Mononuclear cell (primary cell): ENCODE results near the gene GGA3. TPM values are rescaled to one million over a fixed set of nuclear protein-coding genes. Genes with fewer than 3 reads are reported as not detected.
"Not testable (repeated sequence)": the region's sequence is repeated elsewhere in the genome, so short reads cannot be mapped to it uniquely, and the experiment has no call there.

Experiments used
- H3K27me3 ChIP-seq: 2 replicates; pipeline ENCODE4 v1.6.0; 2011; ENCODE audit warnings: low read length, control low read depth; ENCODE audit not compliant: insufficient read depth
- H3K4me1 ChIP-seq: 2 replicates; pipeline ENCODE4 v1.5.1; 2011; ENCODE audit warnings: mild to moderate bottlenecking, low read length, control low read depth; ENCODE audit not compliant: insufficient read depth
- H3K4me3 ChIP-seq: 2 replicates; pipeline ENCODE4 v1.5.1; 2011; ENCODE audit warnings: mild to moderate bottlenecking, low read length, moderate library complexity
- H3K9me3 ChIP-seq: 2 replicates; pipeline ENCODE4 v1.5.1; 2011; ENCODE audit warnings: low read depth, mild to moderate bottlenecking, control low read depth, low read length
- total RNA-seq: library from RNA; depleted of rRNA; stranded (reverse); fragments of >200 nt; gene quantifications from one replicate; pipeline ENCODE4 v1.2.3, GENCODE V29; 2012

GGA3 gene
- total RNA-seq, 1 donor = 36.9 TPM

- Histone ChIP-seq H3K9me3 (no peaks in the 10 kb centered on the region), H3K4me3 (peak overlapping the region; percentile 72), H3K4me1 (peaks cover 43% of the 10 kb centered on the region), H3K27me3 (no peaks in the 10 kb centered on the region)
These were observed 27.0 kb upstream of the GGA3 start for GRCh38 chr17:75288359-75288758.

GRCh38 chr17:75287221-75287620, 25.8 kb upstream of the GGA3 start:
- no peaks in the 10 kb centered on the region for H3K9me3 ChIP-seq
- peaks cover 32% of the 10 kb centered on the region for H3K4me1 ChIP-seq
- no peak overlapping the region for H3K4me3 ChIP-seq
- no peaks in the 10 kb centered on the region for H3K27me3 ChIP-seq

DNA sequence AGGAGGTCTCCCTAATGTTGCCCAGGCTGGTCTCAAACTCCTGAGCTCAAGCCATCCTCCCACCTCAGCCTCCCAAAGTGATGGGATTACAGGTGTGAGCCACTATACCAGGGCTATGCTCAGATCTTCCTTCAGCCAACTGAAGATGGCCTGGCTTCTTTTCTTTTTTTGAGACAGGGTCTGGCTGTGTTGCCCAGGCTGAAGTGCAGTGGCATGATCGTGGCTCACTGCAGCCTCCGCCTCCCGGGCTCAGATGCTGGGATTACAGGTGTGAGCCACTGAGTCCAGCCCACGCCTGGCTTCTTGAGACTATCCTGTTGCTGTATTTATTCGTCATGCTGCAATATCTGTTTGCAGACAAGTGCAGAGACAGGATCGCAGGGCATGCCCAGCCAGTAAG, 23.7 kb upstream of the GGA3 start:
- Histone ChIP-seq H3K4me3 (no peak overlapping the region), H3K27me3 (no peaks in the 10 kb centered on the region), H3K9me3 (no peaks in the 10 kb centered on the region), H3K4me1 (peaks cover 18% of the 10 kb centered on the region)

DNA sequence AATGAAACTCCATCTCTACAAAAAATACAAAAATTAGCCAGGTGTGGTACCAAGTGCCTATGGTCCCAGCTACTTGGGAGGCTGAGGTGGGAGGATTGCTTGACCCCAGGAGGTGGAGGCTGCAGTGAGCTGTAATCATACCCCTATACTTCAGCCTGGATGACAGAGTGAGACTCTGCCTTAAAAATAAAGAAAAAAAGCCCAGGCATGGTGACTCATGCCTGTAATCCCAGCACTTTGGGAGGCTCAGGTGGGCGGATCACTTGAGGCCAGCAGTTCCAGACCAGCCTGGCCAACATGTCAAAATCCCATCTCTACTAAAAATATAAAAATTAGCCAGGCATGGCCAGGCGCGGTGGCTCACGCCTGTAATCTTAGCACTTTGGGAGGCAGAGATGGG, 18.8 kb upstream of the GGA3 start:
- H3K27me3 ChIP-seq, H3K9me3 ChIP-seq, H3K4me3 ChIP-seq, H3K4me1 ChIP-seq: not testable (repeated sequence)

DNA sequence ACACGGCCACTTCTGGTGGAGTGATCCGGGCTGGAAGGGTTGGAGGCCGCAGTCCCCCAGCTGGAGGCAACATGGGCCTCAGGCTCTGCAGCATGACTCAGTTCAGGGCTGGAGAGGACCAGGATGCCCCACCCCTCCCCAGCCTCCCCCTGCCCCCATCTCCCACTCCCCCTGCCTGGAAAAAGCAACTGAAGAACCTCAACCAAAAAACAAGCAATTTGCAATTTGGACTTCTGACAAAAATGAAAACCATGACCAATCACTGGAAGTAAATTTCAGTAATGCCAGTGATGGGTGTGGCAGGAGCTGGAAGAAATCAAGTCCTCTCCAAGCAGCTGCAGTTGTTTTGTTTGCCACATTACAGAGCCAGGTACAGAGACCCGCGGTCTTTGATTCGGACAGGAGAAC, 16.3 kb upstream of the GGA3 start:
- Histone ChIP-seq H3K9me3 (no peaks in the 10 kb centered on the region), H3K27me3 (no peaks in the 10 kb centered on the region), H3K4me3 (no peak overlapping the region), H3K4me1 (peaks cover 3% of the 10 kb centered on the region)

DNA sequence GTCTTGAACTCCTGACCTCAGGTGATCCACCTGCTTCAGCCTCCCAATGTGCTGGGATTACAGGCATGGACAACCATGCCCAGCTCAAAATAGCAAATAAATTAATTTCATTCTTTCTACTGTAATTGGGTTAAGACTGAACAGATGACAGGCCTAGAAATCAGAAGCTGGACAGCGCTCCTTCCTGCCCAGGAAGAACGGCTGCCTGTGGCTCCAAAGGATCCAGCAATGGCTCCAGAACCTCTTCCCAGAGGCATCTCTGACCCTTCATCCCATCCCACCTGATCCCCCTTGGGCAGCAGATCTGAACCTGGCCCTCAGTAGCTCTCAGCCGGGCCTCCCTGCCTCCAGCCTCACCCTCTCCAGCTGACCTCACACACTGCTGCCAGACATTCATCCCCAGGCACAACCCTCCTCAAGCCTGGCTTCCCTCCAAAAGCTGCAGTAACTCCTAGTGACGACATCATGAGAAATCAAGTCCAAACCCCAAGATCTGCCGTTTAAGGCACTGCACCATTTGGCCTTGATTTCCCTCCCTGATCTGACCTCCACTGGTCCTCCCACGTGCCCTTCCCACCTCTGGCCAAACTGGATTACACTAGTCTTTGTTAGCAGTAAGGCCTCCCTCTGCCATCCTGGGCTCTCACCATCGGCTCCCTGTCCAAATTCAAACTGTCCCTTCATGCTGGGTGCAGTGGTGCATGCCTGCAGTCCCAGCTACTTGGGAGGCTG, 12.7 kb upstream of the GGA3 start:
- H3K27me3 ChIP-seq = no peaks in the 10 kb centered on the region
- H3K4me3 ChIP-seq = no peak overlapping the region
- H3K4me1 ChIP-seq = peaks cover 32% of the 10 kb centered on the region
- no peaks in the 10 kb centered on the region for H3K9me3 ChIP-seq

DNA sequence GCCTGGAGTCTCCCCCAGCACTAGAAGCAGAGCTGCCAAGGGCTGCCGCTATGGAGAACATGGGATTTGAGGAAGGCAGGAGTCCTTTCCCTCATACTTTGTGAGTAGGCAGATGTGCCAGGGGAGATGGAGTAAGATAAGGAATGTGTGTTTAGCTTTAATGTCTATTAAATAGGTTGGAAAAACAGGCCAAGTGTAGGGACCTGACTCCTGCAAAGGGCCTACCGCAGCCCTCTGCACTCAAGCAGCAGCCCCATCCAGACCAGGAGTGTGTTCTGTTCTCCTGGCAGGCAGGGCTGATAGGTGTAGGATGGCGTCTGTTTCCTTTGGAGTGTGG, 11.4 kb upstream of the GGA3 start:
- Histone ChIP-seq H3K4me1 (peaks cover 45% of the 10 kb centered on the region), H3K4me3 (no peak overlapping the region), H3K27me3 (no peaks in the 10 kb centered on the region), H3K9me3 (no peaks in the 10 kb centered on the region)

- Histone ChIP-seq H3K4me3 (peak overlapping the region; percentile 93), H3K9me3 (no peaks in the 10 kb centered on the region), H3K27me3 (no peaks in the 10 kb centered on the region), H3K4me1 (peaks cover 51% of the 10 kb centered on the region)
These were observed 10.8 kb upstream of the GGA3 start for GRCh38 chr17:75271955-75272847.

DNA sequence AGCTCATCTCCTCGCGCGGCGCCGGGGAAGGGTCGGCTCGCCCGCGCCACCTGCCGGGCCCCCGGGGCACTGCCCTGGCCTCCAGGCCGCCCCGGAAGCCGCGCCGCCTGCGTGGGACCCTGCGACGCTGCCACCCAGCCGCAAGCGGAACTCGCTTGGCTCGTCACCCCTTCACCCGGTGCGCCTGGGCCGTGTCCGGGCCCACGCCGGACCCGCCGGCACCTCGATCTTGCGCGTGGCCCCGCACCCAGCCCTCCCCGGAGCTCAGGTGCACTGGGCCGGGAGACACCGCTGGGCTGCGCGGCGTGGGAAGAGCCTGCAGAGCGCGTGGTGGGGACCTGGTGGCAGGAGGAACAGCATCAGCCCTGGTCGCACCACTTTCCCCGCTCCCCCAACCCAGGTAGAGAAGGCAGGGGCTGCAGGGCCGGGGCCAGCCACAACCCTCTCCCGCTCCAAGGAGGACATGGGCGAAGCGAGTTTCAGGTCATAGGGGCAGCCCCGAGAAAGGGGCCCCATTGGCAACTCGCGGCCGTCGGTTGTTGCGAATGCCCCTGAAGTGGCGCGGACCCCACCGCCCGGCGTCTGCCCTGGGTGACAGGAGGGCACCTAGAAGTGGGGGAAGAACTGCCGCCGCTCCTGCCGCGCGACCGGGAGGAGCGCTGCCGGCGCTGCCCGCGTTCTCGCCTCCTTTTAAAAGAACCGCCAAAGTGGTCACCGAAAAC, 10.0 kb upstream of the GGA3 start:
- no peaks in the 10 kb centered on the region for H3K9me3 ChIP-seq
- no peaks in the 10 kb centered on the region for H3K27me3 ChIP-seq
- peaks cover 59% of the 10 kb centered on the region for H3K4me1 ChIP-seq
- H3K4me3 ChIP-seq = peak overlapping the region; percentile 93

DNA sequence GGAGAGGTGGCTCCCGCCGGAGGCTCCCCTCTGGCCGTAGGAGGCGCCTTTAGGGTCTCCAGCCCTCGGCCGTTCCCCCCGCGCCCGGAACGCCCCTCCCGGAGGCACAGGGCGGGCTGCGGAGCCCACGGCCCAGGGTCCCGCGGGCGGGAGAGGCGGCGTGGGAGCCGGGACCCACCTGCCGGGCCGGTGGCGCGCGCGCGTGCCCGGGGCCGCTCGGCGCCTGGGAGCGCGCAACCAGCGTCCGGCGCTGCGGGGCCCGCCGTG, 9.5 kb upstream of the GGA3 start, which contains the start of gene MIF4GD:
Gene MIF4GD, minus strand, starts transcription at position 266 of the 267 bp plus-strand sequence. CDS start 1,036 bp downstream, outside the sequence.
- Histone ChIP-seq H3K4me1 (peaks cover 64% of the 10 kb centered on the region), H3K27me3 (no peaks in the 10 kb centered on the region), H3K4me3 (peak within 1 kb of the TSS; percentile 93), H3K9me3 (no peaks in the 10 kb centered on the region)

GRCh38 chr17:75270218-75270965, 9.0 kb upstream of the GGA3 start:
- no peaks in the 10 kb centered on the region for H3K9me3 ChIP-seq
- peak overlapping the region; percentile 93 for H3K4me3 ChIP-seq
- peaks cover 69% of the 10 kb centered on the region for H3K4me1 ChIP-seq

GRCh38 chr17:75269844-75270217, 8.4 kb upstream of the GGA3 start:
- no peaks in the 10 kb centered on the region for H3K9me3 ChIP-seq
- no peaks in the 10 kb centered on the region for H3K27me3 ChIP-seq
- H3K4me1 ChIP-seq = peaks cover 74% of the 10 kb centered on the region
- H3K4me3 ChIP-seq = peak overlapping the region; percentile 93

More at GRCh38 chr17:75270218-75270965, 9.0 kb upstream of the GGA3 start:
- no peaks in the 10 kb centered on the region for H3K27me3 ChIP-seq

- no peak overlapping the region for H3K4me3 ChIP-seq
- H3K4me1 ChIP-seq = peaks cover 73% of the 10 kb centered on the region
- no peaks in the 10 kb centered on the region for H3K9me3 ChIP-seq
- no peaks in the 10 kb centered on the region for H3K27me3 ChIP-seq
These were observed 6.2 kb upstream of the GGA3 start for GRCh38 chr17:75267411-75268232.

DNA sequence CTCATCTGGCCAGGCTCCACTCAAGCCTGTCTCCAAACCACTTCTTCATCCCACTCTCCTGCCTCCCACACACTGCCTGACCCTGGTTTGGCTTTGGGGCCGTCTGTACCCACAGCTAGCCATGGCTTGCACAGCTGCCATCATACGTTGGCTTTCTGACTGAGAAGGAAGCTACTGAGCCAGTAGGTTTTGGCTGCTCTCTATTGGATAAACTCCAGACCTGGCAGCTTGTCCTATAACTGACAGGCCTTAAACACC, 5.7 kb upstream of the GGA3 start:
- no peaks in the 10 kb centered on the region for H3K27me3 ChIP-seq
- no peaks in the 10 kb centered on the region for H3K9me3 ChIP-seq
- peaks cover 73% of the 10 kb centered on the region for H3K4me1 ChIP-seq
- H3K4me3 ChIP-seq = no peak overlapping the region
